Measurements from ENCODE around the gene GABRR2.

The GABRR2 gene

GRCh38 chr6:89315249-89315885, at the start of gene GABRR2:
GABRR2 (minus strand) TSS chr6:89315299; CDS start chr6:89315165, 134 bp downstream.
- DNase-seq (ENCODE audit: low read depth) = no peak
- TF ChIP-seq CTCF (IDR thresholded peaks at IDR 0.05; ENCODE audit: low read length, missing control alignments) = no peak
- H3K4me3 ChIP-seq (replicated peaks; ENCODE audit: low read depth, low read length) = no peak within 1 kb of the TSS

- no peak overlapping the region for H3K4me3 ChIP-seq (replicated peaks; ENCODE audit: low read depth, low read length)
- no peak for DNase-seq (ENCODE audit: low read depth)
- TF ChIP-seq CTCF (IDR thresholded peaks at IDR 0.05; ENCODE audit: low read length, missing control alignments) = no peak
Measured at GRCh38 chr6:89364586-89364985, 49.5 kb upstream of the GABRR2 start.

GRCh38 chr6:89361171-89361570, 46.1 kb upstream of the GABRR2 start:
- TF ChIP-seq CTCF (IDR thresholded peaks at IDR 0.05; ENCODE audit: low read length, missing control alignments) = no peak

GRCh38 chr6:89360415-89360999, 45.4 kb upstream of the GABRR2 start:
- H3K4me3 ChIP-seq (replicated peaks; ENCODE audit: low read depth, low read length) = no peak overlapping the region
- no peak for TF ChIP-seq CTCF (IDR thresholded peaks at IDR 0.05; ENCODE audit: low read length, missing control alignments)
- no peak for DNase-seq (ENCODE audit: low read depth)

More at GRCh38 chr6:89361171-89361570, 46.1 kb upstream of the GABRR2 start:
- no peak overlapping the region for H3K4me3 ChIP-seq (replicated peaks; ENCODE audit: low read depth, low read length)
- DNase-seq (ENCODE audit: low read depth) = no peak

- DNase-seq (ENCODE audit: low read depth) = no peak
- no peak overlapping the region for H3K4me3 ChIP-seq (replicated peaks; ENCODE audit: low read depth, low read length)
- TF ChIP-seq CTCF (IDR thresholded peaks at IDR 0.05; ENCODE audit: low read length, missing control alignments) = no peak
Measured at GRCh38 chr6:89359561-89359960, 44.5 kb upstream of the GABRR2 start.

- no peak for TF ChIP-seq CTCF (IDR thresholded peaks at IDR 0.05; ENCODE audit: low read length, missing control alignments)
- no peak overlapping the region for H3K4me3 ChIP-seq (replicated peaks; ENCODE audit: low read depth, low read length)
- DNase-seq (ENCODE audit: low read depth) = no peak
Measured at GRCh38 chr6:89357390-89357789, 42.3 kb upstream of the GABRR2 start.

Measured in fibroblast of pulmonary artery (primary cell).